Tongue (tissue), 2 donors: ENCODE measurements around the gene CTNNBL1. TPM values are rescaled to one million over a fixed set of nuclear protein-coding genes. Genes with fewer than 3 reads are reported as not detected.
"Not testable (repeated sequence)": the region's sequence is repeated elsewhere in the genome, so short reads cannot be mapped to it uniquely, and the experiment has no call there.

Source experiments
- DNase-seq: peaks from one replicate; pipeline ENCODE4 v3.0.0-alpha.2; 2015
- total RNA-seq: library from RNA; depleted of rRNA; stranded (reverse); fragments of >200 nt; gene quantifications from one replicate; pipeline ENCODE4 v1.2.3, GENCODE V29; 2014

The CTNNBL1 gene
- total RNA-seq, 1 donor from 2014 or later = 40.2 TPM

DNA sequence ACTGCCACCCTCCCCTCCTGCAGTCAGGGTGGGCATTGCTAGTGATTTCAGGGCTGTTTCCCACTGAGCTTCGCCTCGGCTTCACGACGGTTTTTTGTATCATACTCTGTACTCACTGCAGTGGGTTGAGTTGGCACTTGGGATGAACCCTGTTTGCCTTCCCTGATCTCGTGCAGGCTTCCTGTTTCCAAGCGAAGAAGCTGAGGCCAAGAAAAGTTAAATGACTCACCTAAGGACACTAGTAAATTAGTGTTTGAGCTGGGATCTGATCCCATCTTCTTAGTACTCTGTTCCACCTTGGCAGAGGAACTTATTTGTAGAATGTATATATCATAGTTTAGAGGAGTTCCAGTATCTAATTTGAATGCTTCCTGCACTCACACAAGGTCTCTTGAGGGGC lies 158.8 kb downstream of the CTNNBL1 start:
- DNase-seq = no peak

DNA sequence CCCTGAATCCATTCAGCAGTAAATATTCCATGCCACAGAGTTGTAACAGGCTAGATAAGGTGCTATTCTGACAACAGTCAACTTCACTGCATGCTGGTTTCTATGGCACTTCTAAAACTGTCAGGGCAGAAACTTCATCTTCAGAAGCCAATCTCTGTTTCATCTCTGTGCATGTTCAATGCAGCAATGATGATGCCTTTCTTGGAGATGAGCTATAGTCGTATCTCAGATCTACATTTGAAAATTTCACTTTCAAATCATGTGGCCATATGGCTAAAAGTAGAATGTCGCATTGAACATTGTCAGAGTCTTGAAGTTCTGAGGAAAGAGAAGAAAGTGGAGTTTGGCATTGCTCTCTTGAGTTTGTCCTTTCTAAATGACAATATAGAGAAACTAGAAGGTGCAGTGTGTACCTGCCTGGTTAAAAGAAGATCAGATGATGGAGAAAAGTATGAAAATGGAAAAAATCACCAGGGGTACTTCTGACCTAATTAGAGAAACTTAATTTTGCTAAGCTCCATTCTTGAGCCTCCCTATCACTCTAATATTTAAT lies 160.1 kb downstream of the CTNNBL1 start:
- no peak for DNase-seq

DNA sequence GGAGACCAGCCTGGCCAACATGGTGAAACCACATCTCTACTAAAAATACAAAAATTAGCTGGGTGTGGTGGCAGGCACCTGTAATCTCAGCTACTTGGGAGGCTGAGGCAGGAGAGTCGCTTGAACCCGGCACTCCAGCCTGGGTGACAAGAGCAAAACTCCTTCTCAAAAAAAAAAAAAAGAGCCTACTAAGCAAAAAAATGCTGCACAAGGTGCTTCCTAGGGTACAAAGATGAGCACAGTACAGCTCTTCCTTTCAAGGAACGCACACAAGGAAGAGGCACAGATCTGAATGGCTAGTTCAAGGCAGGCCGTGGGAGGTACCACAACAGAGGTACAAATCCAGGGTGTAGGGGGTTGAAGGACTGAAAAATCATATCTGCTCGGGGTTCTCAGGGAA lies 162.2 kb downstream of the CTNNBL1 start:
- DNase-seq = not testable (repeated sequence)

- DNase-seq = no peak
Observed at GRCh38 chr20:37856932-37857660, 163.3 kb downstream of the CTNNBL1 start.

DNA sequence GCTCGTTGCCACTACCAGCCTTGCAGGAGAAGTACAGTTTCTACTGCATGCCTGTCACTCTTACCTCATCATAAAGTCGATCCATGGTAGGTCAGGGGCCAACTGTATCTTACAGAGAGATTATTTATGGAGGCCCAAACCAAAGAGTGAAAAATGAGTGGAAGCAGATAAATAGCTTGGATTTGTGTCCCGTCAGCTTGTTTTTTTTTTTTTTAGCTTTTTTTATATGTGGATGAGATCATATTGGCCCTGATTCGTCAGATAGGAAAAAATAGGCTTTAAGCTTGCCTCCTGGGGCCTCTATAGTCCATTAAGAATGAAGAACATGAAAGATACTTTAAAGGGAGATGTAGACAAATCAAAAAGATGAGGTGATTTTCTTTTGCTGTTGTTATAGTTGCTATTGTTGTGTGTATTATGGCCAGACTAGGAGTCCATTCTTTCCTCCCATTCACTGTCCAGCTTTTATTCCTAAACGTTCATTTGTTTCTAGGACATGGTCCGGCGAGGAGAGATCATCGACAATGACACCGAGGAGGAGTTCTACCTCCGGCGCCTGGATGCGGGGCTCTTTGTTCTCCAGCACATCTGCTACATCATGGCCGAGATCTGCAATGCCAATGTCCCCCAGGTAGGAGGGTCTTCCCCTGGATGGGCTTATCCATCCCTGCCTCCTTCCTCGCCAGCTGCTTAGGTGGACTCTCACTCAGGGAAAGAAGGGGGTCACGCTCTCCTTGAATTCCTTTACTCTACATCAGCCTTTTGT lies 165.8 kb downstream of the CTNNBL1 start:
- DNase-seq = no peak

- DNase-seq = no peak
Observed at GRCh38 chr20:37863289-37863688, 169.5 kb downstream of the CTNNBL1 start.

DNA sequence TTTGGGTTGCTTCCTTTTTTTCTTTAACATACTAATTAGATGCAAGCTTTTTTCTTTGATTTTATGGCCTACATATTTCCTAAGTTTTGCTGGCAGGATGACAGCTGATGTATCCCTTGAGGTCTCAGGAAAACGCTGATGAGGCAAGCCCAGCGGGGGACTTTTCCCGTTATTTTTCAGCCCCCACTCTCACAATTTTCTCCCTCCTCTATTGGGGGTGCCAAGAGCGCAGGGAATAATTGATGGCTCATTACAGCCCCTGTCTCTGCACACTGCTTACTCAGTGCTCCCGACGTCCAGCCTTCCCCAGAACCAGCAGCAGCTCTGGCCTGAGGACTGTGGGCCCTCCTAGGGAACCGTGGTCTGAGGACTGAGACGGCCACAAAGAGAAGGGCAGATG lies 170.5 kb downstream of the CTNNBL1 start:
- DNase-seq = no peak

- no peak for DNase-seq
Observed at GRCh38 chr20:37866051-37866450, 172.2 kb downstream of the CTNNBL1 start.

- DNase-seq = peak; percentile 11
Observed at GRCh38 chr20:37867289-37868195, 173.7 kb downstream of the CTNNBL1 start.

GRCh38 chr20:37868851-37869333 lies 175.1 kb downstream of the CTNNBL1 start:
- DNase-seq = no peak

GRCh38 chr20:37869334-37869861 lies 175.6 kb downstream of the CTNNBL1 start:
- no peak for DNase-seq

DNA sequence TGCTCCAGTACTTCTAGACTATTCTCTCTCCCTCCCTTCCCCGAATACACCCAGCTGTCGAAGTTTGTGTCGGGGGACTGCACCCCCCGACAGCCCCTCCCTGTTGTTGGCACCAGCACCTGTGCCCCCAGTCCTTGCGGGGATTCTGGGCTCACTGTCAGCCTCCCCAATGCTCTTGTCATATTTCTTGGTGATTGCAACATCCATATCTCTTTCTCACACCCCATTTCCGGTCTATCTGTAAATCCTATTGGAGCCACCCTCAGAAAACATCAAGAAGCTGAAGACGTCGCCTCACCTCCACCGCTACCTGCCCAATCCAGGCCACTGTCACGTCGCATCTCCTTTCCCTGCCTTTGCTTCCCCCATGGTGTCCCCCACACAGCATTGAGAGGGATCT lies 176.5 kb downstream of the CTNNBL1 start:
- no peak for DNase-seq

DNA sequence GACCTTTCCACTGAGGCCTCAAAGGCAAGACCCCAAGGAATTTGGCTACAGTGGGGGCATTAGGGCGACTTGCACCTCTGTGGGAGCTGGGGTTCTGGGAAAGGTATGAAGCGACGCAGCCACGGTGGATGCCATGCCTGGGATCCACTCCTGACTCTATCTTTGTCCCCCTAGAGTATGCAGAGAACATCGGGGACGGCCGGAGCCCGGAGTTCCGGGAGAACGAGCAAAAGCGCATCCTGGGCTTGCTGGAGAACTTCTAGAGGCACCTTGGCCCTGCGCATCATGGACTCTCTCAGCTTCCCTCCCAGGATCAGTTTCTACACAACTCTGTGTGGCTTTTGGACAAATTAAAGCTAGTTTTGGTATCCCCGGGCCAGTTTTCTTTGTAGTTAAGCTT lies 177.9 kb downstream of the CTNNBL1 start:
- no peak for DNase-seq

DNA sequence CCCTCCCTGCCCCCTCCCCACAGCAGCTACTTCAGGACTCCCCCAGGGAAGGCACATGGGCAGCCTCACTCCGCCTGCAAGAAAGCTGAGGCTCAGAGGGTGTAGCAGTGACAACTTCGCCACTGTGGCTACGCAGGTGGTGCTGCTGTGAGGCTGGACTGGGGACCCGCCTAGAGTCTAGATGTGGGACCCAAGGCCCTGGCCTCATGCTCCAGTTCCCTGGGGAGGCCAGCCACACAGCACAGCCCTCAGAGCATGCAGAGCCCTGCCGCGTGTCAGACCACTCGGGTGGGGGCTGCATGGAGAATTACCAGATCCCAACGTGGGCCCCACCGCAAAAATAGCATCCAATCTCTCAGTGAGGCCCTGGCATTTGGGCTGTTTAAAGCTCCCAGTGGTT lies 178.3 kb downstream of the CTNNBL1 start:
- no peak for DNase-seq

- no peak for DNase-seq
Observed at GRCh38 chr20:37873884-37874283, 180.1 kb downstream of the CTNNBL1 start.

DNA sequence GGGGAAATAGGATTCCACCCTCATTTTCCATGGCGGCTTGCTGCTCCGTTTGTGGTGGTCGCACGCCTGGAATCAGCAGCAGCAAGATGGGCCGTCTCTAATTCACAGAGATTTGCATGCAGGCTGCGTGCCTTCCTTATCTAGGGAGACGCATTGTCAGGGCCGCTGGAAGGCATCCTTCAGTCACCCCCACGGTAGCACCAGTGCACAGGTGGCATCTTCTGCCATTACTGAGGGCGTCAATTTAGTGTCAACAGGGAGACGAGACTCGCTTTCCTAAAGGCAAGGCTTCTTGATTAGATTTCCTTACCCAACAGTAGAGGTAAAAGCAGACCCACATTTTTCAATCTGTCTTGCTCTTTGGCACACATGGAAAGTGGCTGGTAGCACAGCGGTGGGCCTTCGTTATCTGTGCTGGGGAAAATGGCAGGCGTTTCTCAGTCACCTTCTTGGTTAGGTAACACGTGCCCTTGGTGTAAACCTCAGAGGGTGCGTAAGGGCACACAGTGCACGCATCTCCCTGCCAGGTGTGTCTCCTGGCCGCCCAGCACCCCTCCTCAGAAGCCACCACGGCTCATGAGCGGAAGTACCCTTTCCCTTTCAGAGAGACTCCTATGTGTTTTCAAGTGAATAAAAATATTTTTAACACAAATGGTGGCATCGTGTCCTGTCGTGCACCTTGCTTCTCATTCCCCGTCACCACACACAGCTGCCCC lies 181.8 kb downstream of the CTNNBL1 start:
- no peak for DNase-seq

- no peak for DNase-seq
Observed at GRCh38 chr20:37876863-37877262, 183.0 kb downstream of the CTNNBL1 start.

DNA sequence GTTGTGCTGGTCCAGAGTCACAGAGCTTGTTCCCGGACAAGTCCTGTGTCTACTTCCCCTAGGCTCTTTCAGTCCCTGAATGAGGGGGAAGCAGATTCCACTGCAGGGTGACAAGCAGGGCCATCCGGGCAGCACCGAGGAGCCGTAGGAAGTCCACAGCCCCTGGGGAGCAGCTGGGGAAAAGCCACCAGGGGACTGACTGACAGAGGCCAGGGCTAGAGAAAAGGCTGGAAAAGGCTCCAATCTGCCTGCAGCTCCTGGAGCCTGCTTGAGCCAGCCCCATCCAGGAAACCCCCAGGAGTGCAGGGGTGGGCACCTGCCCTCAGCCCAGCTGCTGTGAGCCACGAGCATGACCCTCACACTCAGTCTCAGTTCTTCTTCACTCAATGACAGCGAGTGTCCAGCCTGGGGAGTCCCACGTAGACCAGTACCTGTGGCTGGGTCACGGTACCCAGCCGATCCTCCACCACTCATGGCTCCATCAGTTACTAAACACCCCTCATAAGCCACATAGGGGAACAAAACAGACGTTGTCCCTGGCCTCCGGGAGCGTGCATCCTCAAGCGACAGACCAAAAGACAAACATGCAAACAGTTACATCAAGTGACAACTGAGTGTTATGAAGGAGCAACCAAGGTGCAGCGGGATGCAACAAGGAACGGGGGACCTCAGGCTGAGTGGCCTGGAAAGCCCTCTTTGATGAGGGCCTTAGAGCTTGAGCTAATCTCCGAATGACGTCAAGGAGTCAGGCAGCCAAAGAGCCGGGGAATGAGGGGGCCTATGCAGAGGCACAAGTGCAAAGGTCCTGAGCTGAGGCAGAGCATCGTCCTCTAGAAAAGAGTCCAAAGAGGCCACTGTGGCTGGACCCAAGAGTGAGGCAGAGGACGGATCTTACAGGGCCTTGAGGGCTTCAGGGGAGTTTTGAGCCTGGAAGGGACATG lies 184.3 kb downstream of the CTNNBL1 start:
- no peak for DNase-seq

GRCh38 chr20:37878835-37879599 lies 185.2 kb downstream of the CTNNBL1 start:
- DNase-seq = peak; percentile 62
